KMS-11 (cell line): Measurements from ENCODE around the gene BTG1.

Experiments used
- H2AFZ ChIP-seq: fragments of 200-600 bp; sonication (generic); 2 replicates; pipeline ENCODE4 v1.6.1; 2016; ENCODE audit warnings: antibody characterized with exemption, mixed run types, low read depth
- H3K27ac ChIP-seq: fragments of 200-600 bp; sonication (generic); 2 replicates; pipeline ENCODE4 v1.6.1; 2016; ENCODE audit warnings: mild to moderate bottlenecking, mixed run types
- H3K27me3 ChIP-seq: fragments of 200-600 bp; sonication (generic); 2 replicates; pipeline ENCODE4 v1.6.1; 2017; ENCODE audit warnings: mild to moderate bottlenecking, low read depth, mixed run types, moderate library complexity; ENCODE audit not compliant: insufficient read depth
- H3K36me3 ChIP-seq: fragments of 200-600 bp; sonication (generic); 2 replicates; pipeline ENCODE4 v1.6.1; 2017; ENCODE audit warnings: mild to moderate bottlenecking, mixed run types; ENCODE audit not compliant: insufficient read depth
- H3K4me1 ChIP-seq: fragments of 200-600 bp; sonication (generic); 2 replicates; pipeline ENCODE4 v1.6.1; 2016; ENCODE audit warnings: mild to moderate bottlenecking, low read depth, mixed run types; ENCODE audit not compliant: poor library complexity, severe bottlenecking
- H3K4me2 ChIP-seq: fragments of 200-600 bp; sonication (generic); 2 replicates; pipeline ENCODE4 v1.7.0; 2016; ENCODE audit warnings: mild to moderate bottlenecking, mixed run types
- H3K4me3 ChIP-seq: fragments of 200-600 bp; sonication (generic); IDR thresholded peaks from 2 replicates; pipeline ENCODE4 v1.6.1; 2017; ENCODE audit warnings: low read depth, low read length, mixed read lengths; ENCODE audit not compliant: insufficient read depth
- H3K79me2 ChIP-seq: fragments of 200-600 bp; sonication (generic); 2 replicates; pipeline ENCODE4 v1.6.1; 2016; ENCODE audit warnings: low read depth, mixed run types; ENCODE audit not compliant: insufficient read depth
- H3K9ac ChIP-seq: fragments of 200-600 bp; sonication (generic); 2 replicates; pipeline ENCODE4 v1.6.1; 2016; ENCODE audit warnings: mild to moderate bottlenecking, mixed run types
- H4K20me1 ChIP-seq: fragments of 200-600 bp; sonication (generic); 2 replicates; pipeline ENCODE4 v1.6.1; 2016; ENCODE audit warnings: mild to moderate bottlenecking, mixed run types; ENCODE audit not compliant: insufficient read depth
- TF ChIP-seq, protein P1 (sequence below): fragments of 200-600 bp; sonication (generic); conservative IDR thresholded peaks from 2 replicates; pipeline ENCODE4 v1.6.1; 2017; ENCODE audit warnings: low read depth, mild to moderate bottlenecking, antibody characterized with exemption, low read length, moderate library complexity, mixed read lengths

The BTG1 gene

GRCh38 chr12:92109613-92110012 is 36.0 kb downstream of the BTG1 start:
- Histone ChIP-seq H3K36me3 (no peaks in the 10 kb centered on the region), H3K4me2 (no peak overlapping the region), H4K20me1 (no peaks in the 10 kb centered on the region), H3K27me3 (no peaks in the 10 kb centered on the region), H2AFZ (no peak overlapping the region), H3K27ac (no peak overlapping the region), H3K4me3 (no peak overlapping the region), H3K9ac (no peak overlapping the region), H3K4me1 (no peaks in the 10 kb centered on the region), H3K79me2 (no peaks in the 10 kb centered on the region)
- TF ChIP-seq, protein P1, sequence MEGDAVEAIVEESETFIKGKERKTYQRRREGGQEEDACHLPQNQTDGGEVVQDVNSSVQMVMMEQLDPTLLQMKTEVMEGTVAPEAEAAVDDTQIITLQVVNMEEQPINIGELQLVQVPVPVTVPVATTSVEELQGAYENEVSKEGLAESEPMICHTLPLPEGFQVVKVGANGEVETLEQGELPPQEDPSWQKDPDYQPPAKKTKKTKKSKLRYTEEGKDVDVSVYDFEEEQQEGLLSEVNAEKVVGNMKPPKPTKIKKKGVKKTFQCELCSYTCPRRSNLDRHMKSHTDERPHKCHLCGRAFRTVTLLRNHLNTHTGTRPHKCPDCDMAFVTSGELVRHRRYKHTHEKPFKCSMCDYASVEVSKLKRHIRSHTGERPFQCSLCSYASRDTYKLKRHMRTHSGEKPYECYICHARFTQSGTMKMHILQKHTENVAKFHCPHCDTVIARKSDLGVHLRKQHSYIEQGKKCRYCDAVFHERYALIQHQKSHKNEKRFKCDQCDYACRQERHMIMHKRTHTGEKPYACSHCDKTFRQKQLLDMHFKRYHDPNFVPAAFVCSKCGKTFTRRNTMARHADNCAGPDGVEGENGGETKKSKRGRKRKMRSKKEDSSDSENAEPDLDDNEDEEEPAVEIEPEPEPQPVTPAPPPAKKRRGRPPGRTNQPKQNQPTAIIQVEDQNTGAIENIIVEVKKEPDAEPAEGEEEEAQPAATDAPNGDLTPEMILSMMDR = no peak

DNA sequence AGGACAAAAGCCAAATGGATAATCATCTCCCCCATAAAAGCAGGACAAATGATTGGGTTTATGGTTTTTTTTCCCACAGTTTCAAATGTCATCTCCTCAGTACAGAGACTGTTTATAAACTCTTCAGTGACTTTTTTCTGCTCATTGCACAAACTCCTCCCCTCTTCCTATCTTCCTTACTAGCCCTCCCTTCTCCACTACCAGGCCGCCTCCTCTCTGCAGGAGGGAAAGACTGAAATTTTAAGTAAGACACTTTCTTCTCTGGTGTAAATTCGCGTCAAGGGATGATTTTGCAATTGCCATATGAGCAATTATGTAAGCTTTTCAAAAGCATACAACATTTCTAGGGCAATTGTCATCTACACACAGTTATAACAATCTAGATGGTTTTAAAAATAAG is 37.0 kb downstream of the BTG1 start:
- no peak overlapping the region for H2AFZ ChIP-seq
- no peaks in the 10 kb centered on the region for H3K36me3 ChIP-seq
- TF ChIP-seq, protein P1 = no peak
- no peak overlapping the region for H3K9ac ChIP-seq
- H3K79me2 ChIP-seq = no peaks in the 10 kb centered on the region
- H4K20me1 ChIP-seq = no peaks in the 10 kb centered on the region
- no peak overlapping the region for H3K4me2 ChIP-seq
- no peak overlapping the region for H3K4me3 ChIP-seq
- H3K27ac ChIP-seq = no peak overlapping the region
- H3K27me3 ChIP-seq = no peaks in the 10 kb centered on the region
- no peaks in the 10 kb centered on the region for H3K4me1 ChIP-seq

GRCh38 chr12:92107621-92108131 is 38.0 kb downstream of the BTG1 start:
- Histone ChIP-seq H3K36me3 (no peaks in the 10 kb centered on the region), H3K79me2 (no peaks in the 10 kb centered on the region), H4K20me1 (no peaks in the 10 kb centered on the region), H3K9ac (no peak overlapping the region), H3K4me3 (no peak overlapping the region), H3K27ac (no peak overlapping the region), H2AFZ (no peak overlapping the region), H3K4me1 (no peaks in the 10 kb centered on the region), H3K4me2 (no peak overlapping the region), H3K27me3 (no peaks in the 10 kb centered on the region)
- TF ChIP-seq, protein P1 = no peak

GRCh38 chr12:92107094-92107493 is 38.6 kb downstream of the BTG1 start:
- no peaks in the 10 kb centered on the region for H4K20me1 ChIP-seq
- no peak overlapping the region for H2AFZ ChIP-seq
- no peaks in the 10 kb centered on the region for H3K79me2 ChIP-seq
- H3K27me3 ChIP-seq = no peaks in the 10 kb centered on the region
- H3K27ac ChIP-seq = no peak overlapping the region
- no peak overlapping the region for H3K9ac ChIP-seq
- H3K36me3 ChIP-seq = no peaks in the 10 kb centered on the region
- H3K4me1 ChIP-seq = no peaks in the 10 kb centered on the region
- TF ChIP-seq, protein P1 = no peak
- no peak overlapping the region for H3K4me3 ChIP-seq
- no peak overlapping the region for H3K4me2 ChIP-seq
